ENCODE data around the gene NOTUM. TPM values are rescaled to one million over a fixed set of nuclear protein-coding genes. Genes with fewer than 3 reads are reported as not detected.

NOTUM gene
- total RNA-seq, 4 donors from 2014 or later = 1.7 to 1.8 (median 1.7) TPM; not detected in 1

DNA sequence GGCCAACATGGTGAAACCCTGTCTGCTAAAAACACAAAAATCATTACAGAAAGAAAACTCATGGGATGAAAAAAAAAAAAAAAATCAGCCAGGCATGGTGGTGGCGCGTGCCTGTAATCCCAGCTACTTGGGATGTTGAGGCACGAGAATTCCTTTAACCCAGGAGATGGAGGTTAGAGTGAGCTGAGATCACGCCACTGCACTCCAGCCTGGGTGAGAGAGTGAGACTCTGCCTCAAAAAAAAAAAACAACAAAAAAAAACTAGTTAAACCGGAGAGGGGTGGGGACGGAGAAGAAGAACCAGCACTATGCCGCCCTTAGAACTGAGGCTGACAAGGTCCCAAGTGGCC lies 7.4 kb upstream of the NOTUM start:
- in situ Hi-C loops (cut with MboI; ENCODE audit: low sequenced_read_pairs in 4 of 4) = no loop called here
- Histone ChIP-seq H3K9me3 (no peaks in the 10 kb centered on the region), H3K4me3 (peak overlapping the region in 3 of 4 donors; percentile 11 to 42 (median 38)), H3K4me1 (peaks cover 7 to 14% of the 10 kb centered on the region in 2 donors), H3K27me3 (peaks cover 0 to 3% (median 0%) of the 10 kb centered on the region in 3 donors), H3K36me3 (no peaks in the 10 kb centered on the region), H3K27ac (peak overlapping the region in 3 of 4 donors; percentile 59 to 82 (median 69))
- no peak for ATAC-seq
- intact Hi-C loops (cut with DNase I; ENCODE audit: low total_unique reads) = loop anchor here (1.0 kb wide), 1 partner anchor 35 kb away; no protein-coding TSS in a partner anchor
- DNase-seq = no peak
- TF ChIP-seq POLR2A (IDR thresholded peaks at IDR 0.05) (no peak), CTCF (IDR thresholded peaks at IDR 0.05 in 4 of 5, conservative IDR thresholded peaks at IDR 0.05 in 1 of 5) (no peak)

DNA sequence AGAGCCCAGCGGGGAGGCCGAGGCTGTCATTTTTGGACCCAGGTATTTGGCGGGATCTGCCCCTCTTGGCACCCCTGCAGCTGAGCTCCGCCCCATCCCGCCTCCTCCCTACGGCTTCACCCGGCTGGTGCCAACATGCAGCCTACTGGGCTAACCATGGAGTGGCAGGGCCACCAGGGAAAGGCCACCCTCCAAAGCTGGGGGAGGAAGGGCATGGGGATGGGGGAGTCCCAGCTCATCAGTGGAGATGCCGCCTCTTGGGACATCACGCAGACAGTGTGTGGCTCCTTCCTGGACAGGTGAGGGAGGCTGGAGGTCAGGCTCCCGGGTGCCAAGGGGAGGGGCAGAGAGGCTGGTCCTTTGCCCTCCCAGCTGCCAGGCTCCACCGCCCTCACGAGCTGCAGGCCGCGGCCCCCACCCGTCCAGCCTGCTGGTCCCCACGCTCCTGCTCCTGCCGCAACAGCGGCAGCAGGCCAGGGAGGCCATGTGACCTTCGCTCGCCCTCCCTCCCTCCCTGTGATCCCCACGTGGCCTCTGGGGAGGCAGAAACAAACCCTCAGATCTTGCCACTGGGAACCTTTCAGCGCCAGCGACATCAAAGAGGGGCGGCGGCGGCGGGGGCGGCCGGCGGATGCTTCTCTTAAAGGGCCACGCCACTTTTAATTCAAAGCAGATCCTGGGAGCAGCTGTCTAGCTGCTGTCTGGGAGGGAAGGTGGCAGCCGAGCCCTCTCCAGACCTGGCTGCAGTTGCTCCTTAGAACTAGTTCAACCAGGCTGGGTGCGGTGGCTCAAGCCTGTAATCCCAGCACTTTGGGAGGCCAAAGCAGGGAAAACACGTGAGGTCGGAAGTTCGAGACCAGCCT lies 6.8 kb upstream of the NOTUM start:
- Histone ChIP-seq H3K4me1 (peaks cover 7 to 19% of the 10 kb centered on the region in 2 donors), H3K9me3 (no peaks in the 10 kb centered on the region), H3K36me3 (no peaks in the 10 kb centered on the region), H3K27me3 (peaks cover 0 to 3% (median 0%) of the 10 kb centered on the region in 3 donors), H3K4me3 (peak overlapping the region; percentile 11 to 51 (median 40)), H3K27ac (peak overlapping the region in 3 of 4 donors; percentile 59 to 82 (median 69))
- no peak for TF ChIP-seq CTCF (IDR thresholded peaks at IDR 0.05 in 4 of 5, conservative IDR thresholded peaks at IDR 0.05 in 1 of 5)
- TF ChIP-seq POLR2A (IDR thresholded peaks at IDR 0.05) = peak; percentile 14 to 22
- intact Hi-C loops (cut with DNase I; ENCODE audit: low total_unique reads) = loop anchor here (1.0 kb wide), 1 partner anchor 36 kb away; no protein-coding TSS in a partner anchor
- in situ Hi-C loops (cut with MboI; ENCODE audit: low sequenced_read_pairs in 4 of 4) = no loop called here
- ATAC-seq (peak; percentile 79 to 82), DNase-seq (peak; percentile 55 to 78)

GRCh38 chr17:81967244-81967532 lies 6.2 kb upstream of the NOTUM start:
- peak overlapping the region in 3 of 4 donors; percentile 59 to 82 (median 69) for H3K27ac ChIP-seq
- TF ChIP-seq CTCF (IDR thresholded peaks at IDR 0.05 in 4 of 5, conservative IDR thresholded peaks at IDR 0.05 in 1 of 5) (no peak), POLR2A (IDR thresholded peaks at IDR 0.05) (no peak)
- in situ Hi-C loops (cut with MboI; ENCODE audit: low sequenced_read_pairs in 4 of 4) = no loop called here

DNA sequence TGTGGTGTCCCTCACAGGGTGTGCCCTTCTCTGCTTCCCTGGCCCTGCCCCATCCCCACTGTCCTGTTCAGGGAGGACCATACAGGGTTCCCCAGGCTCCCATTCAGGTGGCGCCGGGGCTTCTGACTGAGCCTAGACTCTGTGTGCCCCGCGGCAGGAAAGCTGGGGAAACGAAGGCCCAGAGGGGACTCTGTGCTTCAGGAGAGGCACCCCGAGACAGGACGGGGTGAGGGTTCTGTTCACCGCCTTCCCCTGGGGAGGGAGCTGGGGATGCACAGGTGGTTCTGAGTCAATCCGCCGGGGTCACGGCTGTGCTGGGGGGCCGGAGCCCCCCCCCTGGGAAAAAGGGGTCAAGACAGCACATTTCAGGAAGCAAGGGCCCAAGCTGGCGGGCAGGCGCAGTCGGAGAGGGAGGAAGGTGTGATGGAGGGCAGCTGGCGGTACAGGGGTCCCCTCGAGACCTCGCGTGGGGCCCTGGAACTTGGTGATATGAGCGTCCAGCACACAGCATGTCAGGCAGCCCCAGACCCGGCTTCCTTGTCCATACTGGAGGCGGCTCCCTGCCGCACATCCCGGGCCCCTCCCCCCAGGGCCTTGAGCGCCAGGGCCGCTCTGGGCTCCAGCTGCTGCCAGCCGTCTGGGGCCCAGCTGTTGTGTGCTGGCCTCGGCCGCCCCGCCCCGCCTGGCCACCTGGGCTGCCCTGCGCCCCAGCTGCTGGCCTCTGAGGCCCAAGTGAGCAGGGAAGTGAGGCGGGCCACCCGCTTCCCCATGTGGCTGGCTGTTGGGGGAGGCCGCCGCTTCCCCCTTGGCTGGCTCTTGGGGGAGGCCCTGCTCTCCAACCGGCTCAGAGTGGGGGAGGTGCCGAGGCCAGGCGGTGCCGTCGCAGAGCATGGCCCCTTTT lies 5.6 kb upstream of the NOTUM start:
- in situ Hi-C loops (cut with MboI; ENCODE audit: low sequenced_read_pairs in 4 of 4) (no loop called here), intact Hi-C loops (cut with DNase I; ENCODE audit: low total_unique reads) (no loop called here)
- H3K4me1 ChIP-seq = peaks cover 16 to 27% of the 10 kb centered on the region in 2 donors
- H3K27me3 ChIP-seq = peaks cover 0 to 6% (median 3%) of the 10 kb centered on the region in 3 donors
- H3K9me3 ChIP-seq = no peaks in the 10 kb centered on the region
- DNase-seq = no peak
- H3K27ac ChIP-seq = peak overlapping the region in 2 of 4 donors; percentile 69 to 82
- ATAC-seq = no peak
- no peak overlapping the region for H3K4me3 ChIP-seq
- TF ChIP-seq POLR2A (IDR thresholded peaks at IDR 0.05) = no peak
- TF ChIP-seq CTCF (IDR thresholded peaks at IDR 0.05 in 4 of 5, conservative IDR thresholded peaks at IDR 0.05 in 1 of 5) = no peak
- H3K36me3 ChIP-seq = no peaks in the 10 kb centered on the region

More at GRCh38 chr17:81967244-81967532, 6.2 kb upstream of the NOTUM start:
- Histone ChIP-seq H3K4me1 (peaks cover 13 to 25% of the 10 kb centered on the region in 2 donors), H3K27me3 (peaks cover 0 to 3% (median under 1%) of the 10 kb centered on the region in 3 donors), H3K36me3 (no peaks in the 10 kb centered on the region), H3K4me3 (no peak overlapping the region), H3K9me3 (no peaks in the 10 kb centered on the region)
- DNase-seq (no peak), ATAC-seq (no peak)
- intact Hi-C loops (cut with DNase I; ENCODE audit: low total_unique reads) = no loop called here

Data from gastrocnemius medialis (tissue), 4 donors.